CD4-positive, alpha-beta T cell treated with Interferon gamma for 1 hour (primary cell): ENCODE results near the gene VRK2.
"Not testable (repeated sequence)": the region's sequence is repeated elsewhere in the genome, so short reads cannot be mapped to it uniquely, and the experiment has no call there.

ENCODE experiments used
- DNase-seq: peaks from one replicate; pipeline ENCODE4 v3.0.0-alpha.2; 2020

Gene VRK2

DNA sequence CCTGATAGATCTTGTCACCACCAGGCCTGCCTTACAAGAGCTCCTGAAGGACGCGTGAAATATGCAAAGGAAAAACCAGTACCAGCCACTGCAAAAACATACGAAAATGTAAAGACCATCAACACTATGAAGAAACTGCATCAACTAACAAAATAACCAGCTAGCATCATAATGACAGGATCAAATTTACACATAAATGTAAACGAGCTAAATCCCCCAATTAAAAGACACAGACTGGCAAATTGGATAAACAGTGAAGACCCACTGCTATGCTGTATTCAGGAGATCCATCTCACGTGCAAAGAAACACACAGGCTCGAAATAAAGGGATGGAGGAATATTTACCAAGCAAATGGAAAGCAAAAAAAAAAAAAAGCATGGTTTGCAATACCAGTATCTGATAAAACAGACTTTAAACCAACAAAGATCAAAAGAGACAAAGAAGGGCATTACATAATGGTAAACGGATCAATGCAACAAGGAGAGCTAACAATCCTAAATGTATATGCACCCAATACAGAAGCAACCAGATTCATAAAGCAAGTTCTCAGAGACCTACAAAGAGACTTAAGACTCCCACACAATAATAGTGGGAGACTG lies 123.8 kb downstream of the VRK2 start:
- not testable (repeated sequence) for DNase-seq

DNA sequence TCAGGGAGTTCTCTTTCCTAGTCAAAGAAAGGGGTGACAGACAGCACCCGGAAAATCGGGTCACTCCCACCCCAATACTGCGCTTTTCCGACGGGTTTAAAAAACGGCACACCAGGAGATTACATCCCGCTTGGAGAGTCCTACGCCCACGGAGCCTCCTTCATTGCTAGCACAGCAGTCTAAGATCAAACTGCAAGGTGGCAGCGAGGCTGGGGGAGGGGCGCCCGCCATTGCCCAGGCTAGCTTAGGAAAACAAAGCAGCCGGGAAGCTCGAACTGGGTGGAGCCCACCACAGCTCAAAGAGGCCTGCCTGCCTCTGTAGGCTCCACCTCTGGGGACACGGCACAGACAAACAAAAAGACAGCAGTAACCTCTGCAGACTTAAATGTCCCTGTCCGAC lies 125.2 kb downstream of the VRK2 start:
- DNase-seq = not testable (repeated sequence)

DNA sequence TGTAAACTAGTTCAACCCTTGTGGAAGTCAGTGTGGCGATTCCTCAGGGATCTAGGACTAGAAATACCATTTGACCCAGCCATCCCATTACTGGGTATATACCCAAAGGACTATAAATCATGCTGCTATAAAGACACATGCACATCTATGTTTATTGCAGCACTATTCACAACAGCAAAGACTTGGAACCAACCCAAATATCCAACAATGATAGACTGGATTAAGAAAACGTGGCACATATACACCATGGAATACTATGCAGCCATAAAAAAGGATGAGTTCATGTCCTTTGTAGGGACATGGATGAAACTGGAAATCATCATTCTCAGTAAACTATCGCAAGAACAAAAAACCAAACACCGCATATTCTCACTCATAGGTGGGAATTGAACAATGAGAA lies 130.6 kb downstream of the VRK2 start:
- DNase-seq = not testable (repeated sequence)

DNA sequence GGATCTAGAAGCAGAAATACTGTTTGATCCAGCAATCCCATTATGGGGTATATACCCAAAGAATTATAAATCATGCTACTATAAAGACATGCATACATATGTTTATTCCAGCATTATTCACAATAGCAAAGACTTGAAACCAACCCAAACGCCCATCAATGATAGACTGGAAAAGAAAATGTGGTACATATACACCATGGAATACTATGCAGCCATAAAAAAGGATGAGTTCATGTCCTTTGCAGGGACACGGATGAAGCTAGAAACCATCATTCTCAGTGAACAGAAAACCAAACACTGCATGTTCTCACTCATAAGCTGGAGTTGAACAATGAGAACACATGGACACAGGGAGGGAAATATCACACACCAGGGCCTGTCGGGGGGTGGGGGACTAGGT lies 133.6 kb downstream of the VRK2 start:
- not testable (repeated sequence) for DNase-seq

DNA sequence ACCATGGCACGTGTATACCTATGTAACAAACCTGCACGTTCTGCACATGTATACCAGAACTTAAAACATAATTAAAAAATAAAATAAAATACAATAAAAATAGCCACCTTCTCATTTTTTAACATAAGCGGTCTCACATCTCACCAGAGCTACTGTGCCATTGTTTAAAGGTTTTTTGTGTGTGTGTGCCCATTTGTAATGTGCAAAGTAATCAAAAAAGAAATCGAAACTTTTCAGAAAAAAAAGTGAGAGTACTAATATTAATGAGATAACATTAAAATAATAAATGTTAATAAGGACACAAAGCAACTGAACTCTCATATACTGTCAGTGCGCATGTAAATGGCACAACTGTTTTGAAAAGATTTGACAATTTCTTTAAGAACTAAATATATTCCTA lies 134.0 kb downstream of the VRK2 start:
- DNase-seq = no peak

DNA sequence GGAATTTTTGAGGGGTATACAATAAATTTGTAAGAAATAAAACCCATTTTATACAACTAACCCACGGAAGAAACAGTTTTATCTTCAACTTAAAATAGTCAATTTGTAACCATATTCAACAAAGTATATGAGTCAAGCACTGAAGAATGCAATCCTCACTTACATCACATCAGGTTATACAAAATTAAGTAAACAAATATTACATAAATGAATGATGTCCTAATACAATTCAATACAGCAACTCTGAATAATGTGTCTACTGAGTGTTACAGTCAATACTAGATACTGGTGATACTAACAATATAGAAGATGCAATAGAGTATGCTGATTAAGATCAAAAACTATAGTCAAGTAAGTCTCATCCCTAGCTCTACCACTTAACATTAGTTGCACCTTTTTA lies 135.9 kb downstream of the VRK2 start:
- DNase-seq = no peak

DNA sequence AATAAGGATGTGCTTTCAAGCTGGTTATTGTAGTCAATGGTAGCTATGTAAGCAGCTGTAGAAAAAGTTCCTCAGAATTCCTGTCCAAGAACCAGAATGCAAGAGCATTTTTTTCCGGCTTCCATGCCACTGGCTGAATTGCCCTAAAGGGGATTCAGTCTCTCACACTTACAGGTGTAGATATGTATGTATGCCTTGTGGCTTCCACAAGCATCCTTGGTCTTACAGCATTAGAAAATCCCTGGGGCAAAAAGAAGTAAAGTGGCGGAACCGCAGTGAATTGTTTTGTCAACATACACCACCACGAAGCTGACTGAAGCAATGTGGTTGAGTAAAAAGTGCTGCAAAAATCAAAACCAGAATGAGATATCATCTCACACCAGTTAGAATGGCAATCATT lies 139.9 kb downstream of the VRK2 start:
- no peak for DNase-seq

DNA sequence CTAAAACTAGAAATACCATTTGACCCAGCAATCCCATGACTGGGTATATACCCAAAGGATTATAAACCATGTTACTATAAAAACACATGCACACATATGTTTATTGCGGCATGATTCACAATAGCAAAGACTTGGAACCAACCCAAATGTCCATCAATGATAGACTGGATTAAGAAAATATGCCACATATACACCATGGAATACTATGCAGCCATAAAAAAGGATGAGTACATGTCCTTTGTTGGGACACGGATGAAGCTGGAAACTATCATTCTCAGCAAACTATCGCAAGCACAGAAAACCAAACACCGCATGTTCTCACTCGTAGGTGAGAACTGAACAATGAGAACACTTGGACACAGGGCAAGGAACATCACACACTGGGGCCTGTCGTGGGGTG lies 140.4 kb downstream of the VRK2 start:
- not testable (repeated sequence) for DNase-seq

DNA sequence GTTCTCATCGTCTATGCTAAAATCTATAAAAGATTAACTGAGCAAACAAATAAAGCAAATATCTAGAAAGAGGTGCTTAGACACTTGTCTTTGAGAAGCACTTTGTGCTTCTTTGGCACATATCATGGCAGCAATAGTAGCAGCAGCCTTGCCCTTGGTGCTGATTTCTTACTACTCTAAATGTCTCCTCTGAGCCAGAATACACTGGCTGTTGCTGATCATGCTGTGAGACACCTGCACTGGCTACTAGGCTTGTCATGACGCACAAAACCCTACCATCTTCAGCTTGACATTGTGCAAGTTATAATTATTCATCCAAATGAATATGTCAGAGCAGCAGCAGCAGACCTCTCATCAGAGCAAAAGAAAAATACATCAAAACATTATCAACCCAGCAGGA lies 147.9 kb downstream of the VRK2 start:
- DNase-seq = no peak

DNA sequence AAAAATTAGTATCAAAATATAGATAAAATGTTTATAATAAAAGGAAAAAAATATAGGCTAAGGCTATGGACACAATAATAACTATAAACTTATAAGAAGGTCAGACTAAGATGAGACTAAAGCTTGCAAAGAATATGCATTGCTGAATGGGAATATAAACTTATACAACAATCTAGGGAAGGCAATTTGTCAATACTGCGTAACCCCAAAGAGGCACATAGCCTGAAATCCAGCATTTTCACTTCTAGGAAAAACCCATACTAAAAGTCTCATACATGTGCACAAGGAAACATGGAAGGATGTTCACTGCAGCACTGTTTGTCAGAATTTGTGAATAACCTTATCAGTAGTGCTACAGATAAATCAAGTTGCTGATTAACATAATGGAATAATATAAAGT lies 149.1 kb downstream of the VRK2 start:
- DNase-seq = no peak

DNA sequence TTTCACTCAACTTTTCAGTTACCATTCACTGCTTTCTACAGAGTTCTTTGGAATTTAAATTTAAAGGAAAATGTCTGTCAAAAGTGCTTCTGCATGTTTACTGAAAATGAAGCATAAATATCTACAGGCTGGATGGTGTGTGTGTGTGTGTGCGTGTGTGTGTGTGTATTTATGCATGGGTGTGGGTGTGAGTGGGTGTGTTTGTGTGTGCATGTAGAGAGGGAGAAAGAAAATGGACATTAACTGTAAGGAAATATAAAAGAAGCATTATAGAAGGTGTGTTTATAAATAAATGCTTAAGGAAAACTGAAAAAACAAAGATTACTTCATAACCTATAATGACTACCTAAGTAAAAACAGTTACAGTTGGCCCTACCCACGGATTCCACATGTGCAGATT lies 151.3 kb downstream of the VRK2 start:
- DNase-seq = no peak

DNA sequence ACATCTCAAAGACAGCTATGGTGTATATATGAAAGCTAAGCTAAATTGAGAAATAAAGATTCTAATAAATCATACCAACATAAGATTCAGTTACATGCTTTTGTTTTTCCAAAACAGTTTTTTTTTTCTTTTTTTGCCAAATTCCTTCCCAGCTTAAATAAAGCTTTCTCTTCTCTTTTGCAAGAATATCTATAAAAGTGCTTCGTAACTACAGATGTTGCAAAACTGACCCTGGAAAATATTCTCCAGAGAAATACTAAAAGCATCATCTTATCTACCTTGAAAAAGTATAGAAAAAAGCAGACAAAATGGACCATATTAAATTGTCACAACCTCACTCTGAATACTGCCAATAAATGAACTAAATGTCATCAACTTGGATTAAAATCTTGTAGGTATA lies 155.8 kb downstream of the VRK2 start:
- no peak for DNase-seq

DNA sequence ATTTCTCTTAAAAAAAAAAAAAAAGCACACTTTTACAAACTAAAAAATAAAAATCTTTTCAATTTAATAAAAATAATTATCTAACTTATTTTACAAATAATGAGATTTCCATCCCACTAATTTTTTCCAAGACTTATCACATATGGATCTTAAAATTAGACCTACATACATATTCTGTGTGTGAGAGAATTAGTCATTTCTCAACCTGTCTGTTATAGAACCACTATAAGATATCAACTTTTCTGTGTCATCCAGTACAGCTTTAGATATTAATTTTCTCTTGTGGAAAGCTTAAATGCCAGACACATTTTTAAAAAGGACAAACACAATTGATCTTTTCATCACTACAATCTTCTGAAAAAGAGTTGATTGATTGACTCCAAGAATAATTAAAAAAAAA lies 156.4 kb downstream of the VRK2 start:
- no peak for DNase-seq

DNA sequence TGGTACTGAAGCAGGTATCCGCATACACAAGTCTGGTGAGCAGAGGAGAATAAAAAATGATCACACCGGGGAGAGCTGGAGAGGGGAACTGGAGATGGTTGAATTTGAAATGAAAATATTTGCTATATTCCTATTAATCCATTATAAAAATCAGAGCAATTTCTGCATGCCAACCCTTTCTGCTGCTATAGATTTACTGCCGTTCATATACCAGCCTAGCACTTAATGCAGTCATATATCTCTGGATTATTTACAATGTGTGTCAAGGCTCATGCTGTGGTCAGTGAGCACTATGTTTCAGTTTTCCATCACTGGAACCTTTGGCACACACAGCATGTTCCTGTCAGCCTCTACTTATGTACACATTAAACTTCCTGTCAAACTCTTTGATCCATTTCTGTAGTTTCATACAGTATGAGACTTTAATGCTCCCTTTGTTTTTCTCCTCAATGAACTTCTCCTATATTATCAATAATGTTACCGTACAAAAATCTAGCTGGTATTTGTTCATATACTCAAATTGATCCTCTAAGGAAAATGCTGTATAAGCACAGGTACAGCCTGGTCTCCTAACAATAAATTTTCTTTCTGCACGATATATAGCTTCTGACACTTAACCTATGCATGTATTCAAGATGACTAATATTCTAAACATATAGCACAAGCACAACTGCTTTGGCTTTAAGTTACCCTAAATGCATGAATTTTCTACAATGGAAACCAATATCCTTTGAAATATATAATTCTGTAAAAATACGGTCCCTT lies 157.8 kb downstream of the VRK2 start:
- no peak for DNase-seq

DNA sequence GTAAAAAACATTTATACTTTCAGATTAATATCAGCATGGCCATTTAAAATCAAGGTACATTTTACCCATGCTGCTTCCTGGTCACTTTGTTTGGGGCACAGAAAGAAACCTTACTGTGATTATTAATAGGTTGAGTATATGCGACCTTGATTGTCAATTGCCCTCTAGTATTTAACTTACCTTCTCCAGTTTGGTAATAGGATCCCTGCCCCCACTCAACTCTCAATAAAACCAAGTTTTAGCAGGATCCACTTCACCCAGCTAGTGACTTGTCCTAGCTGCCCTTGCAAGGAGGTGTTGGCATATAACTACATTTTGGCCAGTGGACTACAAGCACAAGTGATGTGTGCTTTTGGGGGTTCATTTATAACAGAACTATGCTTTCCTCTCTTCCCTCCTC lies 160.2 kb downstream of the VRK2 start:
- DNase-seq = no peak

DNA sequence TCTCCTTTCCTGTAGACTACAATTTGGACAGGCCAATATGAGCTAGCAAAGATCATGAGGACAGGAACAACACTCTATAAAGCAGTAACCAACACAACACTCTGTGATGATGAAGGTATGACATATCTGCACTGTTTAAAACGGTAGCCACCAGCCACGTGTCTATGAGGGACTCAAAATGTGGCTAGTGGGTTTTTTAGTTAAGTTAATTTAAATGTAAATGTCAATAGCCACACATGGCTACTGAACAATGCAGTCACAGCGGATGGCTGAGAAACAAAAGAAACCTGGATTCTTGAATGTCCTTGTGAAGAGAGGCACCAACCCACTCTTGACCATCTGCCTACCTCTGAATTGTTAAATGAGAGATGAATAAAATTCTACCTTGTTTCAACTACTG lies 160.6 kb downstream of the VRK2 start:
- no peak for DNase-seq
